Esophagus squamous epithelium (tissue), 4 donors: Measurements from ENCODE around the gene FBXO24.

ENCODE experiments used
- CTCF ChIP-seq, 6 experiments: fragments of 450-650 bp in 4 of 6; fragments of 200-600 bp in 2 of 6; sonication (generic) in 2 of 6; IDR thresholded peaks; one replicate each; pipeline ENCODE4 v1.5.1; 2016 to 2019; ENCODE audit warnings: antibody characterized with exemption in 6 of 6, mild to moderate bottlenecking in 4 of 6, moderate library complexity in 4 of 6
- POLR2A ChIP-seq, 4 donors: fragments of 450-650 bp; IDR thresholded peaks; one replicate each; pipeline ENCODE4 v1.6.1; 2017; ENCODE audit warnings: antibody characterized with exemption in 4 of 4, mild to moderate bottlenecking in 4 of 4, moderate library complexity in 3 of 4

GRCh38 chr7:100544967-100545359 is 41.2 kb upstream of the FBXO24 start:
- no peak for TF ChIP-seq CTCF (IDR thresholded peaks at IDR 0.05)
- peak in 2 of 4 donors; percentile 10 to 19 for TF ChIP-seq POLR2A (IDR thresholded peaks at IDR 0.05)
